HepG2 (cell line): ENCODE data around the gene PIP5K1A. TPM values are rescaled to one million over a fixed set of nuclear protein-coding genes. Genes with fewer than 3 reads are reported as not detected.

ENCODE experiments used
- ATF4 ChIP-seq, 2 experiments: fragments of 450-650 bp in 1 of 2; sonication (generic) in 1 of 2; formaldehyde crosslinking; IDR thresholded peaks; 2 replicates each; pipeline versions ENCODE4 v1.5.0 to v1.8.0; 2020 to 2022; ENCODE audit warnings: mild to moderate bottlenecking in 1 of 2, missing genetic modification reagents in 1 of 2
- DZIP1 ChIP-seq: sonication (generic); formaldehyde crosslinking; IDR thresholded peaks from 2 replicates; pipeline ENCODE4 v1.5.0; 2020; ENCODE audit warnings: mild to moderate bottlenecking, missing genetic modification reagents
- GLMP ChIP-seq: sonication (generic); formaldehyde crosslinking; IDR thresholded peaks from 2 replicates; pipeline ENCODE4 v1.9.0; 2021; ENCODE audit warnings: missing genetic modification reagents, mild to moderate bottlenecking, borderline replicate concordance
- HIC2 ChIP-seq: sonication (generic); formaldehyde crosslinking; IDR thresholded peaks from 2 replicates; pipeline ENCODE4 v1.9.0; 2022; ENCODE audit warnings: low read depth, missing genetic modification reagents
- HNRNPL ChIP-seq: fragments of 200-400 bp; formaldehyde crosslinking; IDR thresholded peaks from 2 replicates; pipeline ENCODE4 v1.6.1; 2017; ENCODE audit warnings: mild to moderate bottlenecking, low read depth, low read length
- KDM2A ChIP-seq: sonication (generic); formaldehyde crosslinking; IDR thresholded peaks from 2 replicates; pipeline ENCODE4 v1.4.0; 2020; ENCODE audit warnings: low read depth, missing genetic modification reagents, borderline replicate concordance
- MZF1 ChIP-seq: sonication (generic); formaldehyde crosslinking; IDR thresholded peaks from 2 replicates; pipeline ENCODE4 v1.8.1; 2023; ENCODE audit warnings: mild to moderate bottlenecking, missing genetic modification reagents, borderline replicate concordance
- NCOA1 ChIP-seq: sonication (generic); formaldehyde crosslinking; IDR thresholded peaks from 2 replicates; pipeline ENCODE4 v1.9.0; 2021; ENCODE audit warnings: missing genetic modification reagents
- SAP130 ChIP-seq: IDR thresholded peaks from 2 replicates; pipeline ENCODE4 v1.6.1; 2016; ENCODE audit warnings: low read depth
- SUZ12 ChIP-seq: fragments of 150-350 bp; IDR thresholded peaks from 2 replicates; pipeline ENCODE4 v1.6.1; 2014; ENCODE audit warnings: low read depth, low read length
- ZNF24 ChIP-seq: fragments of 450-650 bp; IDR thresholded peaks from 2 replicates; pipeline ENCODE4 v1.6.1; 2017; ENCODE audit warnings: antibody characterized with exemption, mild to moderate bottlenecking
- ZNF333 ChIP-seq: sonication (generic); formaldehyde crosslinking; IDR thresholded peaks from 2 replicates; pipeline ENCODE4 v1.4.0; 2020; ENCODE audit warnings: mild to moderate bottlenecking, missing genetic modification reagents, borderline replicate concordance
- ZNF432 ChIP-seq: sonication (generic); formaldehyde crosslinking; IDR thresholded peaks from 2 replicates; pipeline ENCODE4 v1.5.0; 2020; ENCODE audit warnings: missing genetic modification reagents, mild to moderate bottlenecking, borderline replicate concordance
- ZNF740 ChIP-seq: sonication (generic); formaldehyde crosslinking; IDR thresholded peaks from 2 replicates; pipeline ENCODE4 v1.4.0; 2020; ENCODE audit warnings: missing genetic modification reagents
- ZNF773 ChIP-seq: sonication (generic); formaldehyde crosslinking; IDR thresholded peaks from 2 replicates; pipeline ENCODE4 v1.4.0; 2020; ENCODE audit warnings: missing genetic modification reagents, borderline replicate concordance
- ZNF777 ChIP-seq: sonication (generic); formaldehyde crosslinking; IDR thresholded peaks from 2 replicates; pipeline ENCODE4 v1.4.0; 2020; ENCODE audit warnings: missing genetic modification reagents
- polyA plus RNA-seq, 8 experiments: library from polyadenylated mRNA; depleted of rRNA in 3 of 8; stranded (reverse) in 7 of 8; unstranded in 1 of 8; fragments of >200 nt; fragmentation: Illumina TruSeq in 4 of 8; extraction: Trizol in 4 of 8; gene quantifications; 2 replicates each; pipeline versions ENCODE4 v1.2.1 to v1.2.3, GENCODE V29; 2011 to 2016; ENCODE audit warnings: low read depth in 4 of 8, missing spikeins in 1 of 8, mixed read lengths in 1 of 8; ENCODE audit not compliant: insufficient read depth in 1 of 8
- total RNA-seq, 5 experiments: library from RNA; depleted of rRNA; stranded (reverse); fragments of >200 nt; fragmentation: Illumina TruSeq; extraction: Trizol; gene quantifications; 2 replicates each; pipeline ENCODE4 v1.2.3, GENCODE V29; 2016; ENCODE audit warnings: low read depth in 1 of 5
- TF ChIP-seq, protein P1 (sequence below): sonication (generic); formaldehyde crosslinking; IDR thresholded peaks from 2 replicates; pipeline ENCODE4 v1.4.0; 2020; ENCODE audit warnings: missing genetic modification reagents, mild to moderate bottlenecking, borderline replicate concordance

Gene PIP5K1A
- total and polyA plus RNA-seq, 2 of the 13 experiments (the other 11 are each of a cell fraction or from before 2014, with no cell fraction given): 45.3 to 65.1 TPM

- no peak for TF ChIP-seq ZNF740
- peak; percentile 91 for TF ChIP-seq SAP130 (CRISPR knock-in tag)
- TF ChIP-seq ZNF432 (CRISPR knock-in tag): no peak
- TF ChIP-seq HNRNPL: 0 out of 2 replicates have a peak, but pooled peaks have one; percentile 45
- TF ChIP-seq MZF1 (CRISPR knock-in tag): no peak
- TF ChIP-seq SUZ12: peak; percentile 38; the same call in 1 of the 2 replicates
- peak; percentile 18; the same call in 1 of the 2 replicates for TF ChIP-seq ZNF777 (CRISPR knock-in tag)
- TF ChIP-seq KDM2A (CRISPR knock-in tag): peak; percentile 58
- no peak for TF ChIP-seq ZNF333 (CRISPR knock-in tag)
- TF ChIP-seq, protein P1, sequence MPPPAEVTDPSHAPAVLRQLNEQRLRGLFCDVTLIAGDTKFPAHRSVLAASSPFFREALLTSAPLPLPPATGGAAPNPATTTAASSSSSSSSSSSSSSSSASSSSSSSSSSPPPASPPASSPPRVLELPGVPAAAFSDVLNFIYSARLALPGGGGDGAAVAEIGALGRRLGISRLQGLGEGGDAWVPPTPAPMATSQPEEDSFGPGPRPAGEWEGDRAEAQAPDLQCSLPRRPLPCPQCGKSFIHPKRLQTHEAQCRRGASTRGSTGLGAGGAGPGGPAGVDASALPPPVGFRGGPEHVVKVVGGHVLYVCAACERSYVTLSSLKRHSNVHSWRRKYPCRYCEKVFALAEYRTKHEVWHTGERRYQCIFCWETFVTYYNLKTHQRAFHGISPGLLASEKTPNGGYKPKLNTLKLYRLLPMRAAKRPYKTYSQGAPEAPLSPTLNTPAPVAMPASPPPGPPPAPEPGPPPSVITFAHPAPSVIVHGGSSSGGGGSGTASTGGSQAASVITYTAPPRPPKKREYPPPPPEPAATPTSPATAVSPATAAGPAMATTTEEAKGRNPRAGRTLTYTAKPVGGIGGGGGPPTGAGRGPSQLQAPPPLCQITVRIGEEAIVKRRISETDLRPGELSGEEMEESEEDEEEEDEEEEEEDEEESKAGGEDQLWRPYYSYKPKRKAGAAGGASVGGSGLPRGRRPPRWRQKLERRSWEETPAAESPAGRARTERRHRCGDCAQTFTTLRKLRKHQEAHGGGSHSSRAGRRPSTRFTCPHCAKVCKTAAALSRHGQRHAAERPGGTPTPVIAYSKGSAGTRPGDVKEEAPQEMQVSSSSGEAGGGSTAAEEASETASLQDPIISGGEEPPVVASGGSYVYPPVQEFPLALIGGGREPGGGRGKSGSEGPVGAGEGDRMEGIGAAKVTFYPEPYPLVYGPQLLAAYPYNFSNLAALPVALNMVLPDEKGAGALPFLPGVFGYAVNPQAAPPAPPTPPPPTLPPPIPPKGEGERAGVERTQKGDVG (CRISPR knock-in tag): 0 out of 2 replicates have a peak, but pooled peaks have one; percentile 28
- TF ChIP-seq HIC2: no peak
- no peak for TF ChIP-seq DZIP1
- no peak for TF ChIP-seq NCOA1 (CRISPR knock-in tag)
- TF ChIP-seq ZNF24: no peak
- TF ChIP-seq ZNF773: no peak
- TF ChIP-seq GLMP (CRISPR knock-in tag): no peak
- TF ChIP-seq ATF4 (CRISPR knock-in tag; IDR thresholded peaks at IDR 0.05): peak in 1 of 2 experiments; percentile 56; a peak in 1 of 4 replicates
Observed at GRCh38 chr1:151254217-151255213, 56.2 kb downstream of the PIP5K1A start, which contains the start of gene PSMD4 (continued).
